ENCODE data around the gene CCBE1.

Gene CCBE1

DNA sequence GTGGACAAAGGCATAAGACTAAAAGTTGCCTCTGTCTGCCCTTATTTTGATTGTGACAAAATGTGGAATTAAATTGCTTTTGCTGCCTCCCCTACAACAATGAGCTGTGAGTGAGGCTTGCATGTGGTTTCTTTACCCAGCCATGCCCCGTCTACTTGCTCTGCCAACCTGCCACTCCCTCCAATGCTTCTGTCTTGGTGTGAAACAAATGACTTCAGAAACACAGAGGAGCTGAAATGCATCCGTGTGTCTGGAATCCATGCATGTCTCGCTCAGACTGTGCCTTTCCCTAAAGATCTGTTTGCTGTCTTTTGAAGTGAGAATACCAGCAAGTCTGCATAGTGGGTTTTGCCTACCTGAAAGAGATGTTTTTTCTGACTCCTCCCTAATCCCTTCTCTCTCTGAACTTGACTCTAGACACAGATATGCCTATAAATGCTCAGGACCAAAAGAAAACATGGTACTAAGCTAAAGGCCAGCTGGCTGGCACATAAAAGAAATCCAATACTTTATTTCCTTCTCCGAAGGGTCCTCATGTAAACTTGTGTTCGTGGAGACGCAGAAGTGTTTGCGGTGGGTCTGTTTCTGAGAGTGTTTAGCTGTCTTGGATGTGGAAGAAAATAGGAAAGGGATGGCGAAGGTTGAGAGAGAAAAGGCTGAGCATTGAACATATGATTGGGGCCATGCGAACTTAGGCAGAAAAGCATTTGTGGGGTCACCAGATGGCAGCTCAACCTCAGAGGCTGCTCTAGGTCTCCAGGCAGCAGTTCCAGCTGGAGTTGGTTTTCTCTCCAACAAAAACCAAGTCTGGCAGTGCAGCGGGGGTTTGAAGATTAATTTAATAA is 120.5 kb downstream of the CCBE1 start:
- in situ Hi-C loops (cut with MboI; ENCODE audit: low sequenced_read_pairs) = no loop called here

DNA sequence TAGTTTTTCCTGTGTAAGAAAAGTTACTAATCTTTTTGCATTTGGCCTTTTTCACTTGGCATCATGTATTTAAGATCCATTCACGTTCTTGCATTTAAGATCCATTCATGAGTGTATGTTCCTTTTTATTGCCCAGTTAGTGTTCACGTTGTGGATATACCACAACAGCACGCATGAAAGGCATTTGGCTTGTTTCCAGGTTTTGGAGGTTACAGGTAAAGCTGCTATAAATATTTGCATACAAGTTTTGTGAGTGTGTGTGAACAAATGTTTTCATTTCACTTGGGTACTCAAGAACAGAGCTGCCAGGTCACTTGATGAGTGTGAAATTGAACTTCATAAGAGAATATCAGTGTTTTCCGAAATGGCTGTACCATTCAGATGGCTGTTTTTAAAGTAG is 121.2 kb downstream of the CCBE1 start:
- in situ Hi-C loops (cut with MboI; ENCODE audit: low sequenced_read_pairs) = no loop called here

DNA sequence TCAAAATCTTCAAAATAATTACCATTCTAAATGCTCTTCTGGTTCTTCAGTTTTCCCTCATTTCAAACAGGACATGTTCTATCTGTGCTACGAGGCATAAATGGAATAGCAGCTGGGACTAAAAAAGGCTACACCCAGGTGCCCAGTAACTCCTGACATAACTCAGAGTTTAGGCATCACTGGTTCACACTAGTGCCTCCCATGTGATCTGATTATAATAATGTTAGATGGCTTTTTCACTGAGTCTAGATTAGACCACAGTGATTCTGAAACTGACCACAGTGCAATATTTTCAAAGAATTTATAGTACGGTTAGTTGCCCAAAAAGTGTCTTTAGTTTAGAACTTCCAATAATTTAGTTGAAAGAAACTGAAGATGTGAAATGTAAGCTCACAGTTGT is 123.3 kb downstream of the CCBE1 start:
- in situ Hi-C loops (cut with MboI; ENCODE audit: low sequenced_read_pairs) = no loop called here

DNA sequence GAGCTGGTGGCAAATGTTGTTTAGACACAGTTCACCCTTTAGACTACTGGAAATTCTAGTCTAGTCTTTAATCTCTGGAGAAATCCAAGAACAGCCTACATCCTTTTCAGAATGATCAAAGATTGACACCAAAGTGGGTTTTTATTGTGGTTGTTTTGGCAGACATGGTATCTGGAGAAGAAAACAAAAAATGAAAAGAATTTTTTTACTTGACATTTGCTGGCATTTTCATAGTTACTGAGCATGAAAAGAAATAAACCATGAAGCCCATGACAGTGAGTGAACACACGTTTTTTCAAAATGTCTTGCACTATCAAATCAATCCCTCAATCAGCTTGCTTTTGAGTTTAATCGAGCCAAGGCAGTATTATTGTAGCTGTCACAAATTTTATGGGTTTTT is 125.3 kb downstream of the CCBE1 start:
- in situ Hi-C loops (cut with MboI; ENCODE audit: low sequenced_read_pairs) = no loop called here

DNA sequence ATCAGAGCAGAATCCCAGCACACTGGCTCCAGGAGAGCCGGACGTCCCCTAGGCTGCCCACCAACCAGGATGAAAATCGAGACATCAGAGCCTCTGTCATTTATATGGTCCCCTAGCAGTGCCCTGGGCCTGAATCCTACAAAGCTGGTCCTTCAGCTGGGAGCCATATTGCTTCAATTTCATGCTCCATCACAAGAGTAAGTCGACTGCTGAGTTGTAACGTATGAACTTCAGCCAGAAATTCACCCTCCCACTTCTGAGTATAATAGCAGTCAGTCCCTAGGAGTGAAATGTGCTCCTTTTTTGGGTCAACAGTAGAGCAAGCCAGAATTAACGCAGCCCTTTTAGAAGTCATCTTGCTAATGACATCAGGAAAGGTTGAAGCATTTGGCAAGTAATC is 126.4 kb downstream of the CCBE1 start:
- in situ Hi-C loops (cut with MboI; ENCODE audit: low sequenced_read_pairs) = no loop called here

DNA sequence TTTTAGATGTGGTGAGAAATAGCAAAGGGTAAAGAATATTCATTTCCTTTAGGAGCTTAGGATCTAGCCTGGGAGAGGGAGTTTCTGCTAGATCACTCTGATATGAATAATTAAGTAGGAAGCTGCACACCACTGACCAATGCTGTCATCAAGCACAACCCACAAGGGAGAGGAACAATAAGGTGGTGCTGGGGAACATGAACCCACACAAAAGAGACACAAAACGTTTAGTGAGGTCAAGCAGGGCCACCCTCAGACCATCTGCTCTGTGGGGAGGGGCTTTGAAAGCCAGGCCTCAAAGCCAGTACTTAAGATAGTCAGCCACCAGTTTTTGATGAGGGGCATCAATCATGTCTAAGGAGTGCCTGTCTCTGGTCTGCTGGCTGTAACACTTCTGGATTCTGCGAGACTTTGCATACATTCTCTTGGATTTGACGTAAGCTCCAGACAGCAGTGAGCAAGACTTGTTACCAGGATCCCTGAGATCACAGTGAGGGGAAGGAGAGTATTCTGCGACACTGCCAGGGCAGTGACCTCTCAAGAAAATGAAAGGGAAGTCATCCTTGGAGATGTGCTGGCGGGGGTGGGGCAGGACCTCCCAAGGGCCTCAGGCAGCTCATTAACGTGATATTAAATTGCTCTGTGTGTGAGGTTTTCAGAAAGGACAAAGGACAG is 127.0 kb downstream of the CCBE1 start:
- in situ Hi-C loops (cut with MboI; ENCODE audit: low sequenced_read_pairs) = no loop called here

DNA sequence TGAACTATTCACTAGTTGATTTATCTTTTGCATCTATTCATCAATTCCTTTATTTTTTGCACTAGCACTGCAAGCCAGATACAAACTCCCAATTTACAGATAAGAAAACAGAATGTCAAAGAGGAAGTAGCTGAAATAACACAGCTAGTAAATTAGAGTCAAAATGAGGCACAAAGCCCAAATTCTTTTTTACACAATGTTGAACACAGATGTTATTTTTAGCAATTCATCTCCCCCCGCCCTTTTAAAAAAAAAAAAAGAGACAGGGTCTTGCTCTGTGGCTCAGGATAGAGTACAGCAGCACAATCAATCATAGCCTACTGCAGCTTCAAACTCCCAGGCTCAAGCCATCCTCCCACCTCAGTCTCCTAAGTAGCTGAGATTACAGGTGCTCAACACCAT is 127.8 kb downstream of the CCBE1 start:
- in situ Hi-C loops (cut with MboI; ENCODE audit: low sequenced_read_pairs) = no loop called here

DNA sequence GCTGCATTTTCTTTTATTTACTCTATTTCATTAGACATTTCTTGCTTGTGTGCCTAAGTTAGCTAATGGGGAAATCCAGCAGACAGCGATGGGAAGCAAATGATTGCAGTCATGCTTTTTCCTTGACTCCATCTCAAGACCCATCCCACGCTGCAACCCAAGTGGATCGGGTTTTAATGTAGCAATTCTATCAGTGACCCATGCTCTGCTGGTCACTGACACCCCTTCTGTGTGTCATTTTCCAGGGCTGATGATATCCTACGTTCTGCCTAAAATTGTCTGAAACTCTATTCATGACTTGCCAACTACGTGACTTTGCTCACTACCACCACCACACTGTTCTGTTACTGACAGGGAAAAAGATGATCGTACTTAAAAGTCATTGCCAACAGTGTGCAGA is 129.8 kb downstream of the CCBE1 start:
- in situ Hi-C loops (cut with MboI; ENCODE audit: low sequenced_read_pairs) = no loop called here

DNA sequence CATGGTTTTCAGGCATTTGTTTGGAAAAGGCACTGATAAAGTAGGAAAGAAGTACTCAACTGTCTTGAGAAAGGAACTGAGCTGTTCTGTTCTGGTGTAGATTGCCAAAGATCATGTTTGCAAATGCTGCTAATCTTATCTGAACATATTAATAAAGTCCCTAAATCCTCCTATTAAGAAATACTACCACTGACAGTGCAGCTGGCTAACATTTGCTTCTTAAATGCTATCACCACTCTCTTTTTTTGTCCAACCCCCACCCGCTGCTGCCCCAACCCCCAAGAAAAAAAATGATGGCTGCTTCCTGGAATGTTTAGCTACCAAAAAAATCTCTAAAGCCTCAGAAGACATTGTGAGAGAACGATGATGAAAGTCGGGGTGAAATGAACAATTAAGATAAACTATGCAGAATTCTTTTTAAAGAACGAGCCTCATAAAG is 130.7 kb downstream of the CCBE1 start:
- in situ Hi-C loops (cut with MboI; ENCODE audit: low sequenced_read_pairs) = no loop called here

DNA sequence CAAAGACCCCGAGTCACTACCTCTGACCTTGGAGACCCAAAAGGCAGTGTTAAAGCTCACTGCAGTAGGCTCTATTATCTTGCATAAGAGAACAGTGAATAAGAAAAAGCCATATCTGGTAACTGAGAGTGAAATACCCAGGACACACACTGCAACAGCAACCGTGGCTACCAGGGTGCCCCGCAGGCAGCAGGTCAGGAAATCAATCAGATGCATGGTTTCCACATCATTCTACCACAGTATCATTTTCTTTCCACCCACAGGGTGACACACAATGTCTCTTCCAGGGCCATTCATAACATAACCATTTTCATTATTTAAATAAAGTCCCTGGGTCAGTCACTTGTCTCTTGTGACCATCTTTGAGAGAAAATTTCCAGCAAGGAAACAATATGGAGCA is 131.3 kb downstream of the CCBE1 start:
- in situ Hi-C loops (cut with MboI; ENCODE audit: low sequenced_read_pairs) = no loop called here

DNA sequence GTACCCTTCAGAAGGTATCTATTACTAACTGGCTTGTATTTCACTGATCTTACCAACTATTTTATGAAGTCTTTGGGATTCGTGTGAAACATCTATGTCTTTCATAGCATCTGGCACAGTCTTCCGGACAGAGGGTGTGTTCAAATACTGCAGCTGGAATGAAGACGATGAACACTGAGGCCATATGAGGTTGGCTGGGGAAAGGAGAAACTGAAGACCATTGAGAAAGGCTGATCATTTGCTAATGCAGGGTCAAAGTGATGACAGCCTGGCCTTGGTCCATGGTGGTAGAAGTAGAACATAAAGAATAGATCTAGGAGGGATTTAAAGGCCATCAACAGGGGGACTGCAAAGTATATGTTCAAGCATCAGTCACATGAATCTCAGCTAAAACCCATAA is 132.7 kb downstream of the CCBE1 start:
- in situ Hi-C loops (cut with MboI; ENCODE audit: low sequenced_read_pairs) = no loop called here

DNA sequence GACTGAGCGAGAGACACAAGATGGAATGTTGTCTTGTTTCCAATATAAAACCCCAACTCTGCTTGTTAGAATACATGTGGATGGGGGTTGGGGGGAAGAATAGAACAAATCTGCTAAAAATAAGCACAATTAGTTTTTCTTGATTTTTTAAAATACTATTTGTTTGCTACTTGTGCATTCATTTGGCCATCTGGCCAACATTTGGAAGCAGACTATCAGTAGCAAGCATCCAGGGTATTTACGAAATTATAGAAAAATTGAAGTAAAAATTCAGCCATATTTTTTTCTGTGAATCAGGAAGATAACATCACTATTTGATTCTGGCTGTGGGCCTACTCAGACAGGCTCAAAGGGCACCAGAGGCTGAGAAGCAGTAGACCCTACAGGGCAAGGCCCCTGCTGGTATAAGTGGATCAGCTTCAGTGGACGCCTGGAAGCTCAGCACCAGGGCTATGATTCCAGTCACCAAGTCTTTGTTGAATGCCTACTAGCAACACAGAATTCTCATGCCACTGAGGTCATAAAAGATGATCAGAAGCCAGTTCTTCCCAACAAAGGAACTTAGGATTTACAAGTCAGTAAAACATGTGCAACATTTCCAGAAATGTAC is 133.9 kb downstream of the CCBE1 start:
- in situ Hi-C loops (cut with MboI; ENCODE audit: low sequenced_read_pairs) = no loop called here

DNA sequence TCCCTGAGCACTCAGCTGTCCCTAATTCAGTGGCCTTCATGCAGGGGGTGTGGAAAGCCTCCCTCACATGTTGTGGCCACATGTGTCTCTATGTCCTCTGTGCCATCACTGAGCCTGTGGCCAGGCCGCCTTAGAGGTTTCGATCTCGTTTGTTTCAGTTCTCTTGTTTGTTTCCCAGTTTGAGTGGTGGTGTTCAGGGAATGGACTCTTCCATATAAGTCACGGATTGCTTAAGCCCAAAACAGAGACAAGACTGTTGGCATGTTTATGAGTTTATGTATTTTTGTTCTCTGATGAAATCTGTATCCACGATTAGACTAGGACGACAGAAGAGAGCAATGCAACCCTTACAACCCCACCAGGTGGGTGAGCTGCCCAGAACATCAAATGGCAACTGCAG is 134.5 kb downstream of the CCBE1 start:
- in situ Hi-C loops (cut with MboI; ENCODE audit: low sequenced_read_pairs) = no loop called here

DNA sequence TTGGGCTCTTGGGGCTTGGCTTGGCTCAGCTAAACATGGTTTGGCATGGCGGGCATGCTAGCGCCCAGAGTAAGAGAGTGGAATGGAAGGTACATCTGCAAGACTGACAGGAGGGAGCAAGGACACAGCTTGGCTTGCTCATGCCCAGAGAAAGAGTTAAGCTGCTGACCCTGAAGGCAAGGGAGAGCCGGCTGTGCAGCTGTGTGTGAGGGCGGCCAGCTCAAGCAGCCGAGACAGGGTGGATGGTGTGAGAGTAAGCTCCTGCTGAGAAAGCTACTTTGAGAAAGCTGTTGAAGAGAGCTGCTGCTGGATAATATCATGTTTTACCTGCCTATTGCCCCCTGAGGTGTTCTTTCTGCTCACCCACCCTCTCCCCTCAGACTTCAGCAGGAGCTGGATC is 135.6 kb downstream of the CCBE1 start:
- in situ Hi-C loops (cut with MboI; ENCODE audit: low sequenced_read_pairs) = no loop called here

DNA sequence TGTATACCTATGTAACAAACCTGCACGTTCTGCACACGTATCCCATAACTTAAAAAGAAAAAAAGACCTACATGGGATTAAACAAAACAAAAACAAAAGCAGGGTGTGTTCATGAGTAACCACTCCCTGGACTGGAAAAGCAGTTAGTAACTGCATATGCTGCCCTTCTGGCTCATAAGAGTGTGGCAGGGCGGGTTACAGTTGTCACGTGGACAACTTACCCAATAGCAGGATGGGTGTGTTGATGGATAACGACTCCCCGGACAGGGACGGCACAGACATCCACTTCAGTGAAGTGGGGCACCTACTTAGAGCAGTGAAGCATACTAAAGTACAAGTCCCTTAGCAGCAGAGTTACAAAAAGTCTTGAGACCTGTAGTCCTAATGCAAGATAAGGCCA is 136.7 kb downstream of the CCBE1 start:
- in situ Hi-C loops (cut with MboI; ENCODE audit: low sequenced_read_pairs) = no loop called here

DNA sequence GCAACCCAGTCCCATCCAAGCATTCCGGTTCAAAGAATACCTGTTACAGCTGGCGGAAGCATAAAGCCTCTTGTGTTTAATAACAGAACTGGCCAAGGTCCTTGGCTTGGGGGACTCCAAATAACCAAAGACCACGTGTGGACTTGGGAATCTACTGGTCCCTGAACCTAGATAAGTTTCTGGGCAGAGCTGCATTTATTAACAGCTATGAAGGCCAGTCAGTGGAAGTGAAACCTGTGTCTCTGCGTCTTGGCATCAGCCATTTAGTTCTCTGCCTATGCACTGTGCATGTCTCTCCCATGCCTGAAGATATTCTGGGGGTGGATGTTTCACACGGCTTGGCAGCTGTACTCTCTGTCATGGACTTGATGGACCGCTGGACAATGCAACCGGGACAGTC is 137.7 kb downstream of the CCBE1 start:
- in situ Hi-C loops (cut with MboI; ENCODE audit: low sequenced_read_pairs) = no loop called here

DNA sequence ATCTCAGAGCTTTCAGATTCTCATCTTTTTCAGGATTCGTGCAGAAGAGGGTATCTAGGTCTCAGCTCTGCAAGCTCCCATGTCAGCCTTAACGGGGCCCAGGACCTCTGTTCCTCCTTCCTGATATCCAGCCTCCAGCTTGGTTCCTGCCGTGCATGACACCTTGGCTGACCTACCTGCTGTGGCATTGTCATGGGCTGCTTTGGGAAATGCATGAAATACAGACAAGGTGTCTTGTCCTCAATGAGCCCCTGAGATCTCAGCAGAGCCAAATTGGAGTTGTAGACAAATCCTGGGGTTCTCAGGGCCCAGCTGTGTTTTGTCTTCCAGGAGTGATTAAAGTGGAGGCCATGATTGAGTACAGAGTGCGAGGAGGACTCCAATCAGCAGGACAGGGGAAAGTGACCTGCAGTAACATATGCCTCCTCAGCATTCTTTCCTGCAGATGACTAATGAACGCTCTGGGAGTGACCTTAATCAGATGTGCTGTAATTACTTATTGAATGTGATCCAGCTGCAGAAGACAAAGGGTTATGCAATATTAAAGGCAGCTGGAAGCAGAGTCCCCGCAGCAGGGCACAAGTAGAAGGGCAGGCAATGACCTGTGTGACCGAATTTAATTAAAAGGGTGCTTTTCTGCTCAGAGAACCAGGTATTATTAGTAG is 141.1 kb downstream of the CCBE1 start:
- in situ Hi-C loops (cut with MboI; ENCODE audit: low sequenced_read_pairs) = no loop called here

DNA sequence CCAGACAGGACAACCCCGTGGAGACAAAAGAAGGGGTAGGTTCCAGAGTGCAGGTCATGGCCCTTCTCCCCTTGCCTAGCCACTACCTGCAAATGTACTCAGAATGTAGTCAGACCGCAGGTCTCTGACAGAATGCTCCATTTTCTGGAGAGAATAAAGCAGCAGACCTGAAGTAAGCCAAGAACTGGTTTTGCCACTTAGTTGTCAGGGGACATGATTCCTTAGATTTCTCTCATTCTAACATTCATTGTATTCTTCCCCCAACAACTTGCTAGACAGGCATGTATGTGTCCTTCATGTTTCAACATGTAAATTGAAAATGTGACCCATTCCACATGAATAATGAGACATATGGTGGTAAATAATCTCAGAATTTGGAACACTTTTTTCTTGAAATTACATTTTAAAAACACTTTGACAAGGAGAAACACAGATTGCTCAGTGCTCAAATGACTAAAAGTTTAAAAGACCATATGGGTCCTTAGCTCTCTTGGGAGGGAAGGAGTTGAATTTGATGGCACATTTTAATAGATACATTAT is 142.4 kb downstream of the CCBE1 start:
- in situ Hi-C loops (cut with MboI; ENCODE audit: low sequenced_read_pairs) = no loop called here

DNA sequence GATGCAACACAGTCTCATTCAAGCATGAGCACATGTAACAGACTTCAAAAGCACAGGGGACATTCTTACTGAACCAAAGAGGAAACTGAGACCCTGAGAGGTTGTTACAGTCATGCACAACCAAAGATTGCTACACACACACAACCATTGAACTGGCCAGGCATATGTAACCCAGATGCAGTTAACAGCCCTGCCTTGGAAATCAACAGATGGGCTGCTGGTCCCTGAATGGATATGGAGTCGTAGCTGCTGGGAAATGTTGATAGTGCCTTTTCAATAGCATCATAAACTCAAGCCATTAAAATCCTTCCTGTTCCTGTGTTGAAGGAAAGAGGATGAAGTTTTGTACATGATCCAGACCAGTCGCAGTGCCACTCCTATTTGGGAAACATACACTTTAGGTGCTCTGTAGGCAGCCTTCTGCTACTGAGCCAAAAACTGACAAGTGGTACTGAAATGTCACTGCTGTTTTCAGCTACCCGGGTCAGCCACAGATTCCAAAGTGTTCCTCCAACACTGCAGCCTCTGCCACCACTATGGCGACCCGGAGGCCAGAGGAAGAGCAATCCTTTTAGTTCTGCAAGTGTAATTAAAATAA is 143.9 kb downstream of the CCBE1 start:
- in situ Hi-C loops (cut with MboI; ENCODE audit: low sequenced_read_pairs) = no loop called here

DNA sequence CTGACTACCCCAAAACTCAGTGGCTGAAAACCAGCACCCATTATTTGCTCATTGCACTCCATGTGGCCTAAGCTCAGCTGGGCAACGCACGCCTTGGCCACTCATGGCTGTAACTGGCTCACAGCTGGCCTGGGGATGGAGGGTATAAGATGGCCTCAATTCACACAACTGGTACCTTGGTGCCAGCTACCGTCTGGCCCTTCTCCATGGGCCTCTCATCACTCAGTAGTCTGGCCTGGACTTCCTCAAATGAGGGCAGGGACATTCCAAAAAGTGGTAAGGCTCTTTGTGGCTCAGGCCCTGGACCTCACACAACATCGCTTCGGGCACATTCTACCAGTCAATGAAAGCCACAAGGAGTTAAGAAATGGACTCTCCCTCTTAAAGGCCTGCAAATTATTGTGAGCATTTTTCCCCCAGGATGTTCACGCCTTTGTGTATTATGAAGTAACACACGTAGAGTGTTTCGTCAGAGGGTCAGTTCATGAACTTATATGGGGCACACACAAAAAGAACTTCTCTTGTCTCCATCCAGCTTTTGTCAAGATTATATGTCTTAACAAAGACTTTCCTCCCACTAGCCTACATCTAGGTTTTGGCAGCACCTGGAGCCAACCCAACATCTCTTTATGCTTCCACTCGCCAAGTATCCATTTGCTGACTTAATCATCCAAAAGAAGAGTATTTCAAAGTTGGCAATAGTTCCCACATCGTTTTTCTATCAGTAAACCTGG is 145.2 kb downstream of the CCBE1 start:
- in situ Hi-C loops (cut with MboI; ENCODE audit: low sequenced_read_pairs) = no loop called here
